ENCODE measurements around the gene CEP128.
"Not testable (repeated sequence)": the region's sequence is repeated elsewhere in the genome, so short reads cannot be mapped to it uniquely, and the experiment has no call there.

Gene CEP128

GRCh38 chr14:80959496-80959895 lies 18.0 kb upstream of the CEP128 start:
- Mint-ChIP-seq H3K4me3 (no peak overlapping the region), H3K36me3 (ENCODE audit: low read depth) (no peaks in the 10 kb centered on the region), H3K4me1 (ENCODE audit: low read depth) (peaks cover 19% of the 10 kb centered on the region)

DNA sequence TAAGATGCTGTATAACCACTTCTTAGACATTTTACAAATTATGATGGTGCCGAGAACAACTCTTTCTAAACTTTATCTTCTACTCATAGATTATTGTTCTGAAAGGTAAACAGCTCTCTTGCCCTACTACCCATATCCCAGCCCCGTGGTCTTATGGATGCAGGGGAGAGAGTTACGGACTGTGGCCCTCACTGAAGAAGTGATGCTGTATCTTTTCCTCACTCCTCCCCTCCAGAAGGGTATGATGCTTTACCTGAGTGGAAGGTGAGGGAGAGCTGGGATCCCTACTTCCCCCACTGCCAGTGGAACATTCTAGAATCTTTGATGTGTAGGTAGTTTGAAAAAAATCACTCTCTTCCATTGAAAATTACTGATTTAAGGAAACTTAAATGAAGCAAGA lies 17.4 kb upstream of the CEP128 start:
- Mint-ChIP-seq H3K4me1 (ENCODE audit: low read depth) (peaks cover 19% of the 10 kb centered on the region), H3K4me3 (no peak overlapping the region)

More at GRCh38 chr14:80959496-80959895, 18.0 kb upstream of the CEP128 start:
- Mint-ChIP-seq H3K27me3 (peaks cover 11% of the 10 kb centered on the region), H3K27ac (no peak overlapping the region), H3K9me3 (no peaks in the 10 kb centered on the region)
- intact Hi-C loops (cut with micrococcal nuclease): loop anchor here (5.0 kb wide), 1 partner anchor 503 kb away; no protein-coding TSS in a partner anchor

GRCh38 chr14:80958226-80958625 lies 16.7 kb upstream of the CEP128 start:
- Mint-ChIP-seq H3K27me3 (peaks cover 11% of the 10 kb centered on the region), H3K4me3 (no peak overlapping the region), H3K4me1 (ENCODE audit: low read depth) (peaks cover 19% of the 10 kb centered on the region), H3K9me3 (no peaks in the 10 kb centered on the region), H3K27ac (peak overlapping the region; percentile 26), H3K36me3 (ENCODE audit: low read depth) (no peaks in the 10 kb centered on the region)
- intact Hi-C loops (cut with micrococcal nuclease): loop anchor here (5.0 kb wide), 1 partner anchor 504 kb away; no protein-coding TSS in a partner anchor

More for the DNA sequence above, 17.4 kb upstream of the CEP128 start:
- H3K9me3 Mint-ChIP-seq: no peaks in the 10 kb centered on the region
- H3K36me3 Mint-ChIP-seq (ENCODE audit: low read depth): no peaks in the 10 kb centered on the region
- H3K27ac Mint-ChIP-seq: no peak overlapping the region
- peaks cover 11% of the 10 kb centered on the region for H3K27me3 Mint-ChIP-seq
- intact Hi-C loops (cut with micrococcal nuclease): loop anchor here (5.0 kb wide), 1 partner anchor 503 kb away; no protein-coding TSS in a partner anchor

DNA sequence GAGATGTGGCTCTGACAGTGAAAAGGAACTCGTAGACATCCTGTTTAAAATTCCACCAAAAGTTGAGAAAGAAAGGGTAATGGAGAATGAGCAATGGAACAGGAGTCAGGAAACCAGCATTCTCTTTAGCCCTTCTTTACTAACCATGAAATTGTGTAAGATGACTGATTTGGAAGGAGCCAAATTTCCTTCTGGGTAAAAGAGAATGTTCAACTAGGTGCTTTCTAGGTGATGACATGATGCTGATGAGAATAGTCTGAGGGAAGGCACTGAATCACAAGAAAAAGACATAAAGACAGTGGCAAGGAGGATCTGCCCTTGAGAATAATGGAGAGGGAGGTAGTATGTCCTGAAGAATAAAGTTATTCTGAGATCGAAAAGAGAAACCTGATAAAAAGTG lies 16.1 kb upstream of the CEP128 start:
- Mint-ChIP-seq H3K4me1 (ENCODE audit: low read depth) (peaks cover 19% of the 10 kb centered on the region), H3K27ac (no peak overlapping the region), H3K4me3 (no peak overlapping the region), H3K27me3 (peaks cover 11% of the 10 kb centered on the region), H3K9me3 (no peaks in the 10 kb centered on the region), H3K36me3 (ENCODE audit: low read depth) (no peaks in the 10 kb centered on the region)
- intact Hi-C loops (cut with micrococcal nuclease): loop anchor here (5.0 kb wide), 1 partner anchor 505 kb away; no protein-coding TSS in a partner anchor

- Mint-ChIP-seq H3K27ac (no peak overlapping the region), H3K9me3 (no peaks in the 10 kb centered on the region)
- intact Hi-C loops (cut with micrococcal nuclease): loop anchor here (5.0 kb wide), 1 partner anchor 505 kb away; no protein-coding TSS in a partner anchor
Observed at GRCh38 chr14:80956922-80957321, 15.4 kb upstream of the CEP128 start.

DNA sequence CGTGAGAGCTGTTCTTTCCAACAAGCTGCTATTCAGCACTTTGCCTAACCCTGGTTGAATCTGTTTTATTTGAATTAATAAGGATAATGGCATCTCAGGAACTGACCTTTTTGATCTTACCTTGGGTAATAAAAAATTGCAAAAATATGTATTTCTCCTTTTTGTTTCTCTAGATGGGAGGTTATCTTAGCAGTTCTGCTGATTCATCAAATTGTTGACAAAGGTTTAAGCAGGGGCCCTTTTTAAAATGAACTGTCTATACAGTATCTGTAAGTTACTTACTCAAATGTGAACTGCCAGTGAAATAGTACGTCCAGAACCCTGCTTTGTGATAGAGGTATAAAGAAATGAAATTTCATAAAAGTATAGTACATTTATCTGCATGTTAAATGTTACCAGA lies 14.6 kb upstream of the CEP128 start:
- Mint-ChIP-seq H3K4me3 (no peak overlapping the region), H3K27ac (no peak overlapping the region), H3K36me3 (ENCODE audit: low read depth) (no peaks in the 10 kb centered on the region), H3K4me1 (ENCODE audit: low read depth) (peaks cover 19% of the 10 kb centered on the region), H3K27me3 (peaks cover 11% of the 10 kb centered on the region), H3K9me3 (no peaks in the 10 kb centered on the region)
- intact Hi-C loops (cut with micrococcal nuclease): loop anchor here (5.0 kb wide), 1 partner anchor 506 kb away; no protein-coding TSS in a partner anchor

More at GRCh38 chr14:80956922-80957321, 15.4 kb upstream of the CEP128 start:
- Mint-ChIP-seq H3K27me3 (peaks cover 11% of the 10 kb centered on the region), H3K4me3 (no peak overlapping the region), H3K36me3 (ENCODE audit: low read depth) (no peaks in the 10 kb centered on the region), H3K4me1 (ENCODE audit: low read depth) (peaks cover 19% of the 10 kb centered on the region)

DNA sequence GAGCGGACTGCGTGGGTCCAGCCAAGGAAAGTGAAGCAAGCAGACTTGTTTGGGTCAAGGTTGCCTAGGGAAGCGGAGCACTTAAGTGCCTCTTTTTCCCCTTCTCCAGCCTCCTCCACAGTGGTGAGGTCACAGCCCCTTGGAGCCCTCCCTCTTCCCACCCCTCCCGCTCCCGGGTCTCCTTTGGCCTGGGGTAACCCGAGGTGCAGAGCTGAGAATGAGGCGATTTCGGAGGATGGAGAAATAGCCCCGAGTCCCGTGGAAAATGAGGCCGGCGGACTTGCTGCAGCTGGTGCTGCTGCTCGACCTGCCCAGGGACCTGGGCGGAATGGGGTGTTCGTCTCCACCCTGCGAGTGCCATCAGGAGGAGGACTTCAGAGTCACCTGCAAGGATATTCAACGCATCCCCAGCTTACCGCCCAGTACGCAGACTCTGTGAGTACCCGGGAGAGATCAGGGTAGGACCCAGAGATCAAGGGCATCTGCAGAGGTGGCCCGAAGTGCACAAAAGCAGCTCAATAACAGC lies 13.9 kb upstream of the CEP128 start, which contains the start of gene TSHR:
Gene TSHR (plus strand): TSS at position 206 of the 526 bp plus-strand sequence. CDS start 60 bp downstream, at position 266.
- H3K4me3 Mint-ChIP-seq: peak within 1 kb of the TSS; percentile 84
- peaks cover 19% of the 10 kb centered on the region for H3K4me1 Mint-ChIP-seq (ENCODE audit: low read depth)
- H3K27ac Mint-ChIP-seq: peak within 1 kb of the TSS; percentile 68
- H3K9me3 Mint-ChIP-seq: no peaks in the 10 kb centered on the region
- peaks cover 13% of the 10 kb centered on the region for H3K27me3 Mint-ChIP-seq
- no peaks in the 10 kb centered on the region for H3K36me3 Mint-ChIP-seq (ENCODE audit: low read depth)
- intact Hi-C loops (cut with micrococcal nuclease): loop anchor here (2.0 to 5.0 kb wide), 3 partner anchors 215 to 507 kb away; no protein-coding TSS in a partner anchor

- Mint-ChIP-seq H3K27ac (peak overlapping the region; percentile 68), H3K4me1 (ENCODE audit: low read depth) (peaks cover 19% of the 10 kb centered on the region)
Observed at GRCh38 chr14:80954687-80955299, 13.3 kb upstream of the CEP128 start.

GRCh38 chr14:80953211-80953610 lies 11.7 kb upstream of the CEP128 start:
- intact Hi-C loops (cut with micrococcal nuclease); H3K4me3 Mint-ChIP-seq; H3K9me3 Mint-ChIP-seq; H3K27ac Mint-ChIP-seq; H3K36me3 Mint-ChIP-seq (ENCODE audit: low read depth): not testable (repeated sequence)
- H3K4me1 Mint-ChIP-seq (ENCODE audit: low read depth): peaks cover 16% of the 10 kb centered on the region
- H3K27me3 Mint-ChIP-seq: peaks cover 12% of the 10 kb centered on the region

More at GRCh38 chr14:80954687-80955299, 13.3 kb upstream of the CEP128 start:
- Mint-ChIP-seq H3K4me3 (peak overlapping the region; percentile 84), H3K36me3 (ENCODE audit: low read depth) (no peaks in the 10 kb centered on the region), H3K27me3 (peaks cover 13% of the 10 kb centered on the region), H3K9me3 (no peaks in the 10 kb centered on the region)
- intact Hi-C loops (cut with micrococcal nuclease): loop anchor here (1.0 to 5.0 kb wide), 4 partner anchors 33 to 508 kb away; no protein-coding TSS in a partner anchor

- Mint-ChIP-seq H3K27ac (no peak overlapping the region), H3K9me3 (no peaks in the 10 kb centered on the region), H3K4me1 (ENCODE audit: low read depth) (peaks cover 7% of the 10 kb centered on the region), H3K27me3 (peaks cover 12% of the 10 kb centered on the region), H3K4me3 (no peak overlapping the region), H3K36me3 (ENCODE audit: low read depth) (no peaks in the 10 kb centered on the region)
- intact Hi-C loops (cut with micrococcal nuclease): no loop called here
Observed at GRCh38 chr14:80951491-80951890, 10.0 kb upstream of the CEP128 start.

GRCh38 chr14:80948291-80948690 lies 6.8 kb upstream of the CEP128 start:
- Mint-ChIP-seq H3K27ac (no peak overlapping the region), H3K36me3 (ENCODE audit: low read depth) (no peaks in the 10 kb centered on the region), H3K9me3 (no peaks in the 10 kb centered on the region), H3K4me3 (no peak overlapping the region), H3K27me3 (peaks cover 2% of the 10 kb centered on the region), H3K4me1 (ENCODE audit: low read depth) (no peaks in the 10 kb centered on the region)
- intact Hi-C loops (cut with micrococcal nuclease): no loop called here

GRCh38 chr14:80946797-80947196 lies 5.3 kb upstream of the CEP128 start:
- H3K27me3 Mint-ChIP-seq: peaks cover 2% of the 10 kb centered on the region
- no peaks in the 10 kb centered on the region for H3K36me3 Mint-ChIP-seq (ENCODE audit: low read depth)
- H3K4me3 Mint-ChIP-seq: no peak overlapping the region
- H3K4me1 Mint-ChIP-seq (ENCODE audit: low read depth): peaks cover 11% of the 10 kb centered on the region
- H3K9me3 Mint-ChIP-seq: no peaks in the 10 kb centered on the region
- no peak overlapping the region for H3K27ac Mint-ChIP-seq
- intact Hi-C loops (cut with micrococcal nuclease): no loop called here

DNA sequence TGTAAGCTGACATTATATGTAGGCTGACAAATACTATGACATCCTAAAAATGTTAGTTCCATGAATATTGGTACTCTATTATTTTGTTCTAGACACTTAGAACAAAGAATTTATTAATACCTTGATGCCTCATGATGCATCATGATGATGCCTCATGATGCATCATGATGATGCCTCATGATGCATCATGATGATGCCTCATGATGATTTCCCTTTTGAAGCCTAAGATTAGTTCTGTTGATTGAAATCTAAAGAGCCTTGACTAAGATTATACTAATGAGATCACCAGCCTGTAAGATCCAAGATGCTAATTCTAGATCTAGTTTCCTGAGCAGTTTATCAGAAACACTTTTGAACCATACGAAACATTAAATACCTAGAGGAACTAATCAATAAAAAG lies 4.6 kb upstream of the CEP128 start:
- Mint-ChIP-seq H3K27ac (no peak overlapping the region), H3K4me1 (ENCODE audit: low read depth) (peaks cover 16% of the 10 kb centered on the region), H3K4me3 (no peak overlapping the region), H3K27me3 (peaks cover 2% of the 10 kb centered on the region), H3K36me3 (ENCODE audit: low read depth) (peaks cover 4% of the 10 kb centered on the region), H3K9me3 (no peaks in the 10 kb centered on the region)
- intact Hi-C loops (cut with micrococcal nuclease): no loop called here

GRCh38 chr14:80944861-80945617 lies 3.5 kb upstream of the CEP128 start:
- Mint-ChIP-seq H3K36me3 (ENCODE audit: low read depth) (peaks cover 6% of the 10 kb centered on the region), H3K9me3 (no peaks in the 10 kb centered on the region), H3K4me1 (ENCODE audit: low read depth) (peaks cover 21% of the 10 kb centered on the region), H3K27me3 (no peaks in the 10 kb centered on the region), H3K4me3 (no peak overlapping the region), H3K27ac (no peak overlapping the region)
- intact Hi-C loops (cut with micrococcal nuclease): no loop called here

Data from dendritic cell treated with granulocyte-macrophage colony-stimulating factor and Interleukin-4, amounts not matched to agents 40 ng/mL and 50 ng/mL, for 4 days (primary cell).